Glutamatergic neuron (in vitro differentiated cells): Measurements from ENCODE around the gene RNU6-1. TPM values are rescaled to one million over a fixed set of nuclear protein-coding genes. Genes with fewer than 3 reads are reported as not detected.

Experiments
- DNase-seq: peaks from one replicate; pipeline ENCODE4 v3.0.0; 2022
- H3K27ac Mint-ChIP-seq: one replicate; pipeline ENCODE4 v1.8.0; 2020; ENCODE audit warnings: mild to moderate bottlenecking, mixed read lengths, inconsistent platforms; ENCODE audit not compliant: unreplicated experiment
- H3K27me3 Mint-ChIP-seq: one replicate; pipeline ENCODE4 v1.8.0; 2020; ENCODE audit warnings: mild to moderate bottlenecking, moderate library complexity, mixed read lengths, inconsistent platforms; ENCODE audit not compliant: unreplicated experiment
- H3K36me3 Mint-ChIP-seq: one replicate; pipeline ENCODE4 v1.8.0; 2020; ENCODE audit warnings: mild to moderate bottlenecking, mixed read lengths, inconsistent platforms; ENCODE audit not compliant: unreplicated experiment
- H3K4me1 Mint-ChIP-seq: one replicate; pipeline ENCODE4 v1.8.0; 2020; ENCODE audit warnings: mild to moderate bottlenecking, low read depth, mixed read lengths, inconsistent platforms; ENCODE audit not compliant: unreplicated experiment
- H3K4me3 Mint-ChIP-seq: one replicate; pipeline ENCODE4 v1.8.0; 2020; ENCODE audit warnings: mild to moderate bottlenecking, mixed read lengths, inconsistent platforms; ENCODE audit not compliant: unreplicated experiment
- H3K9me3 Mint-ChIP-seq: one replicate; pipeline ENCODE4 v1.8.0; 2020; ENCODE audit warnings: mild to moderate bottlenecking, moderate library complexity, mixed read lengths, inconsistent platforms; ENCODE audit not compliant: unreplicated experiment
- CTCF ChIP-seq: fragments of 200-600 bp; sonication (generic); IDR thresholded peaks from one replicate; pipeline ENCODE4 v1.5.0; 2021; ENCODE audit not compliant: partially characterized antibody, unreplicated experiment
- total RNA-seq: library from RNA; stranded (reverse); fragmentation: NEBNext Ultra II Directional; extraction: Animal tissue kit (Norgen Biotek cat#: 25700); gene quantifications from one replicate; pipeline ENCODE4 v1.2.1, GENCODE V29; 2021; ENCODE audit not compliant: unreplicated experiment

The RNU6-1 gene
- total RNA-seq, 1 donor from 2014 or later: not detected

- Mint-ChIP-seq H3K27ac (no peak overlapping the region), H3K36me3 (no peaks in the 10 kb centered on the region), H3K4me3 (peak overlapping the region; percentile 79), H3K4me1 (no peaks in the 10 kb centered on the region), H3K27me3 (peaks cover 2% of the 10 kb centered on the region), H3K9me3 (peaks cover 5% of the 10 kb centered on the region)
- DNase-seq: no peak
- TF ChIP-seq CTCF: no peak
Observed at GRCh38 chr15:67884009-67884408, 44.2 kb upstream of the RNU6-1 start.

GRCh38 chr15:67883234-67883773 is 43.5 kb upstream of the RNU6-1 start:
- TF ChIP-seq CTCF: no peak
- no peak for DNase-seq
- Mint-ChIP-seq H3K27ac (no peak overlapping the region), H3K4me3 (no peak overlapping the region), H3K9me3 (peaks cover 9% of the 10 kb centered on the region), H3K4me1 (no peaks in the 10 kb centered on the region), H3K27me3 (peaks cover 2% of the 10 kb centered on the region), H3K36me3 (no peaks in the 10 kb centered on the region)

- Mint-ChIP-seq H3K4me1 (no peaks in the 10 kb centered on the region), H3K27me3 (peaks cover 2% of the 10 kb centered on the region), H3K36me3 (no peaks in the 10 kb centered on the region), H3K27ac (no peak overlapping the region), H3K9me3 (peaks cover 9% of the 10 kb centered on the region), H3K4me3 (no peak overlapping the region)
- DNase-seq: no peak
- no peak for TF ChIP-seq CTCF
Observed at GRCh38 chr15:67882487-67883233, 42.8 kb upstream of the RNU6-1 start.

- DNase-seq: no peak
- Mint-ChIP-seq H3K9me3 (peaks cover 9% of the 10 kb centered on the region), H3K27me3 (peaks cover 2% of the 10 kb centered on the region), H3K27ac (no peak overlapping the region), H3K36me3 (no peaks in the 10 kb centered on the region), H3K4me1 (no peaks in the 10 kb centered on the region), H3K4me3 (no peak overlapping the region)
- no peak for TF ChIP-seq CTCF
Observed at GRCh38 chr15:67880651-67881182, 40.9 kb upstream of the RNU6-1 start.
